Stimulated activated CD8-positive, alpha-beta memory T cell treated with anti-CD3 and anti-CD28 coated beads, Interleukin-2, amount 100 ng/mL, for 48 hours (primary cell): ENCODE results near the gene USP46.

Experiments
- DNase-seq, 2 donors: peaks; one replicate each; pipeline ENCODE4 v3.0.0-alpha.2; 2020; ENCODE audit warnings: low read depth in 2 of 2

USP46 gene

GRCh38 chr4:52659001-52659721, at the start of gene USP46:
USP46 (minus strand) TSS chr4:52659301; CDS start chr4:52659150, 151 bp downstream.
- peak; percentile 32 to 36 for DNase-seq

- DNase-seq: no peak
These were observed 45.6 kb upstream of the USP46 start for GRCh38 chr4:52704661-52705060.

GRCh38 chr4:52704133-52704532, 45.0 kb upstream of the USP46 start:
- no peak for DNase-seq

- DNase-seq: no peak
These were observed 42.1 kb upstream of the USP46 start for GRCh38 chr4:52701207-52701606.

- no peak for DNase-seq
These were observed 35.8 kb upstream of the USP46 start for GRCh38 chr4:52694936-52695335.

GRCh38 chr4:52693492-52693891, 34.4 kb upstream of the USP46 start:
- DNase-seq: no peak

GRCh38 chr4:52689096-52689495, 30.0 kb upstream of the USP46 start:
- DNase-seq: no peak

- no peak for DNase-seq
These were observed 28.6 kb upstream of the USP46 start for GRCh38 chr4:52687696-52688095.

GRCh38 chr4:52685316-52685715, 26.2 kb upstream of the USP46 start:
- no peak for DNase-seq

GRCh38 chr4:52684896-52685295, 25.8 kb upstream of the USP46 start:
- no peak for DNase-seq

GRCh38 chr4:52680381-52680780, 21.3 kb upstream of the USP46 start:
- DNase-seq: no peak

GRCh38 chr4:52676536-52676935, 17.4 kb upstream of the USP46 start:
- no peak for DNase-seq

- DNase-seq: no peak
These were observed 16.0 kb upstream of the USP46 start for GRCh38 chr4:52675111-52675510.

GRCh38 chr4:52670739-52671138, 11.6 kb upstream of the USP46 start:
- no peak for DNase-seq

- no peak for DNase-seq
These were observed 11.0 kb upstream of the USP46 start for GRCh38 chr4:52670121-52670520.

GRCh38 chr4:52665592-52665991, 6.5 kb upstream of the USP46 start:
- no peak for DNase-seq

GRCh38 chr4:52664479-52664878, 5.4 kb upstream of the USP46 start:
- no peak for DNase-seq

- no peak for DNase-seq
These were observed 3.0 kb upstream of the USP46 start for GRCh38 chr4:52661966-52662690.

GRCh38 chr4:52660643-52661042, 1.5 kb upstream of the USP46 start:
- no peak for DNase-seq

- peak in 1 of 2 donors; percentile 14 for DNase-seq
These were observed 691 bp upstream of the USP46 start for GRCh38 chr4:52659722-52660261.

- DNase-seq: no peak
These were observed 480 bp downstream of the USP46 start for GRCh38 chr4:52658641-52659000.

GRCh38 chr4:52657618-52658501, 1.2 kb downstream of the USP46 start:
- no peak for DNase-seq
